ENCODE data around the gene ATP2B2.
A peak's percentile ranks its signal among the peaks of the same experiment; 100 is the strongest.

Gene ATP2B2

GRCh38 chr3:10529809-10530208 lies 24.4 kb upstream of the ATP2B2 start:
- DNase-seq: no peak

GRCh38 chr3:10528046-10528445 lies 22.7 kb upstream of the ATP2B2 start:
- no peak for DNase-seq

GRCh38 chr3:10527295-10528001 lies 22.1 kb upstream of the ATP2B2 start:
- DNase-seq: no peak

GRCh38 chr3:10526366-10526765 lies 21.0 kb upstream of the ATP2B2 start:
- no peak for DNase-seq

GRCh38 chr3:10524799-10525301 lies 19.5 kb upstream of the ATP2B2 start:
- no peak for DNase-seq

GRCh38 chr3:10524270-10524669 lies 18.9 kb upstream of the ATP2B2 start:
- no peak for DNase-seq

- no peak for DNase-seq
These were observed 18.2 kb upstream of the ATP2B2 start for GRCh38 chr3:10523561-10523960.

- no peak for DNase-seq
These were observed 17.4 kb upstream of the ATP2B2 start for GRCh38 chr3:10522646-10523303.

- DNase-seq: no peak
These were observed 16.5 kb upstream of the ATP2B2 start for GRCh38 chr3:10521772-10522441.

GRCh38 chr3:10520072-10520471 lies 14.7 kb upstream of the ATP2B2 start:
- no peak for DNase-seq

GRCh38 chr3:10519236-10519635 lies 13.8 kb upstream of the ATP2B2 start:
- no peak for DNase-seq

GRCh38 chr3:10518506-10519150 lies 13.2 kb upstream of the ATP2B2 start:
- DNase-seq: peak; percentile 28

- peak; percentile 4 for DNase-seq
These were observed 12.2 kb upstream of the ATP2B2 start for GRCh38 chr3:10517627-10518026.

GRCh38 chr3:10516544-10517452 lies 11.4 kb upstream of the ATP2B2 start:
- DNase-seq: peak; percentile 4

GRCh38 chr3:10515884-10516495 lies 10.6 kb upstream of the ATP2B2 start:
- DNase-seq: peak; percentile 4

GRCh38 chr3:10515396-10515795 lies 10.0 kb upstream of the ATP2B2 start:
- peak; percentile 8 for DNase-seq

GRCh38 chr3:10514407-10515069 lies 9.2 kb upstream of the ATP2B2 start:
- no peak for DNase-seq

- DNase-seq: no peak
These were observed 7.9 kb upstream of the ATP2B2 start for GRCh38 chr3:10513306-10513705.

- DNase-seq: no peak
These were observed 7.3 kb upstream of the ATP2B2 start for GRCh38 chr3:10512687-10513086.

- no peak for DNase-seq
These were observed 6.6 kb upstream of the ATP2B2 start for GRCh38 chr3:10511809-10512494.

All from right hindlimb (tissue), 1 donor.